Adrenal gland (tissue), 5 donors: Measurements from ENCODE around the gene VRK3.

Source experiments
- CTCF ChIP-seq, 6 experiments: fragments of 450-650 bp in 4 of 6; fragments of 200-600 bp in 2 of 6; sonication (generic) in 1 of 6; IDR thresholded peaks; 1 replicate in 5 of 6; 2 replicates in 1 of 6; pipeline versions ENCODE4 v1.5.1 to v1.8.0; 2016 to 2021; ENCODE audit warnings: antibody characterized with exemption in 6 of 6, mild to moderate bottlenecking in 2 of 6, moderate library complexity in 1 of 6
- POLR2A ChIP-seq, 2 donors: fragments of 450-650 bp; IDR thresholded peaks; one replicate each; pipeline ENCODE4 v1.6.1; 2017; ENCODE audit warnings: antibody characterized with exemption in 2 of 2, mild to moderate bottlenecking in 2 of 2, moderate library complexity in 1 of 2
- donor health status: DM: no; HTN: no; CAD: no.

GRCh38 chr19:50065938-50066337 is 40.8 kb upstream of the VRK3 start:
- TF ChIP-seq CTCF (IDR thresholded peaks at IDR 0.05) (no peak), POLR2A (IDR thresholded peaks at IDR 0.05) (no peak)
